HuH-7 (cell line): ENCODE data around the gene GTF2H4.
"Not testable (repeated sequence)": the region's sequence is repeated elsewhere in the genome, so short reads cannot be mapped to it uniquely, and the experiment has no call there.

Source experiments
- DNase-seq: peaks from one replicate; pipeline ENCODE4 v3.0.0; 2011; ENCODE audit warnings: low spot score

Gene GTF2H4

GRCh38 chr6:30907758-30908591, at the start of gene GTF2H4:
Gene GTF2H4 (plus strand): TSS chr6:30908207.
- peak; percentile 83 for DNase-seq

GRCh38 chr6:30859726-30860125, 48.3 kb upstream of the GTF2H4 start:
- not testable (repeated sequence) for DNase-seq

- no peak for DNase-seq
Observed at GRCh38 chr6:30861257-30862048, 46.6 kb upstream of the GTF2H4 start.

- DNase-seq = no peak
Observed at GRCh38 chr6:30862156-30862875, 45.7 kb upstream of the GTF2H4 start.

- no peak for DNase-seq
Observed at GRCh38 chr6:30864325-30864724, 43.7 kb upstream of the GTF2H4 start.

GRCh38 chr6:30869241-30869749, 38.7 kb upstream of the GTF2H4 start:
- not testable (repeated sequence) for DNase-seq

GRCh38 chr6:30870546-30870945, 37.5 kb upstream of the GTF2H4 start:
- no peak for DNase-seq

GRCh38 chr6:30871592-30872183, 36.3 kb upstream of the GTF2H4 start:
- no peak for DNase-seq

- no peak for DNase-seq
Observed at GRCh38 chr6:30873137-30873640, 34.8 kb upstream of the GTF2H4 start.

GRCh38 chr6:30873795-30874194, 34.2 kb upstream of the GTF2H4 start:
- DNase-seq = not testable (repeated sequence)

GRCh38 chr6:30875244-30876038, 32.6 kb upstream of the GTF2H4 start:
- no peak for DNase-seq

GRCh38 chr6:30876039-30876730, 31.8 kb upstream of the GTF2H4 start:
- no peak for DNase-seq

- DNase-seq = peak; percentile 73
Observed at GRCh38 chr6:30877419-30878262, 30.4 kb upstream of the GTF2H4 start.

GRCh38 chr6:30879684-30880427, 28.2 kb upstream of the GTF2H4 start:
- DNase-seq = no peak

- DNase-seq = no peak
Observed at GRCh38 chr6:30880698-30881252, 27.2 kb upstream of the GTF2H4 start.

- DNase-seq = no peak
Observed at GRCh38 chr6:30881392-30882203, 26.4 kb upstream of the GTF2H4 start.

GRCh38 chr6:30882204-30882758, 25.7 kb upstream of the GTF2H4 start:
- DNase-seq = no peak
